DMS153 (cell line): ENCODE data around the gene GPRC6A.
"Not testable (repeated sequence)": the region's sequence is repeated elsewhere in the genome, so short reads cannot be mapped to it uniquely, and the experiment has no call there.

ENCODE experiments used
- DNase-seq: peaks from one replicate; lab custom pipeline; 2025; lab: John Stamatoyannopoulos, UW

The GPRC6A gene, protein sequence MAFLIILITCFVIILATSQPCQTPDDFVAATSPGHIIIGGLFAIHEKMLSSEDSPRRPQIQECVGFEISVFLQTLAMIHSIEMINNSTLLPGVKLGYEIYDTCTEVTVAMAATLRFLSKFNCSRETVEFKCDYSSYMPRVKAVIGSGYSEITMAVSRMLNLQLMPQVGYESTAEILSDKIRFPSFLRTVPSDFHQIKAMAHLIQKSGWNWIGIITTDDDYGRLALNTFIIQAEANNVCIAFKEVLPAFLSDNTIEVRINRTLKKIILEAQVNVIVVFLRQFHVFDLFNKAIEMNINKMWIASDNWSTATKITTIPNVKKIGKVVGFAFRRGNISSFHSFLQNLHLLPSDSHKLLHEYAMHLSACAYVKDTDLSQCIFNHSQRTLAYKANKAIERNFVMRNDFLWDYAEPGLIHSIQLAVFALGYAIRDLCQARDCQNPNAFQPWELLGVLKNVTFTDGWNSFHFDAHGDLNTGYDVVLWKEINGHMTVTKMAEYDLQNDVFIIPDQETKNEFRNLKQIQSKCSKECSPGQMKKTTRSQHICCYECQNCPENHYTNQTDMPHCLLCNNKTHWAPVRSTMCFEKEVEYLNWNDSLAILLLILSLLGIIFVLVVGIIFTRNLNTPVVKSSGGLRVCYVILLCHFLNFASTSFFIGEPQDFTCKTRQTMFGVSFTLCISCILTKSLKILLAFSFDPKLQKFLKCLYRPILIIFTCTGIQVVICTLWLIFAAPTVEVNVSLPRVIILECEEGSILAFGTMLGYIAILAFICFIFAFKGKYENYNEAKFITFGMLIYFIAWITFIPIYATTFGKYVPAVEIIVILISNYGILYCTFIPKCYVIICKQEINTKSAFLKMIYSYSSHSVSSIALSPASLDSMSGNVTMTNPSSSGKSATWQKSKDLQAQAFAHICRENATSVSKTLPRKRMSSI

DNA sequence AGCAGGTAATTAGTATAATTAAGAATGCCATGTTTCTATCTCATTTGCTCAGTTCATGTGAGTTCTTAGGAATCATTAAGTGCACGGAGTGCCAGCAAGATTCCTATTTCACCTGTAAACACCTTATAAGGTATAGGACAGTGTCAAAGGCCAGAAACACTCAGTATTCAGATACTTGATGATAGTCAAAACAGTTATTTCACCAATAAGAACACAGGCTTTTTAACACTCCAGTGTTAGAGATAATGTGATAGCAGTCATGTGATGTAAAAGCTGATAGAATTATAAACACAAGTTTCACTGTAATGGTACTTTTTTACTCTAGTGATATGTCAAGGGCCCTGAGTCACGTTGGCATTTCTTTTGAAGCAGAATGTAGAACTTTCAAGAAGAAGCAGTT is at the start of gene GPRC6A:
GPRC6A (minus strand) TSS at position 101 of the 400 bp plus-strand sequence; CDS start at position 31, 70 bp downstream.
- no peak for DNase-seq

DNA sequence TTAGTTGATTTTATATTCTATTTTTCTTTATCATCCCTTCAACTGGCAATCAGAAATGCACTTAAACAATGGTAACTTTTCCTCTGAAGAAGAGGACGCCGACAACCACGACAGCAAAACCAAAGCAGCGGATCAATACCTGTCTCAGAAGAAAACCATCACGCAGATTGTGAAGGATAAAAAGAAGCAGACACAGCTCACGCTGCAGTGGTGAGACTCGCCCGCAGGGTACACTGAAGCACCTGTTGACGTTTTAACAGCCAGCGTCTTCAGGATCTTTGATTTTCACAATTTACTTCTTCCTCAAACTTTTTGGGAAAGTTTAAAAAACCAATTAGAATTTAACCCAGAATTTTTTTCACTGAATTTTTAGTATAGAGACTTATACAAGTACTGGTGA is 48.9 kb upstream of the GPRC6A start:
- no peak for DNase-seq

DNA sequence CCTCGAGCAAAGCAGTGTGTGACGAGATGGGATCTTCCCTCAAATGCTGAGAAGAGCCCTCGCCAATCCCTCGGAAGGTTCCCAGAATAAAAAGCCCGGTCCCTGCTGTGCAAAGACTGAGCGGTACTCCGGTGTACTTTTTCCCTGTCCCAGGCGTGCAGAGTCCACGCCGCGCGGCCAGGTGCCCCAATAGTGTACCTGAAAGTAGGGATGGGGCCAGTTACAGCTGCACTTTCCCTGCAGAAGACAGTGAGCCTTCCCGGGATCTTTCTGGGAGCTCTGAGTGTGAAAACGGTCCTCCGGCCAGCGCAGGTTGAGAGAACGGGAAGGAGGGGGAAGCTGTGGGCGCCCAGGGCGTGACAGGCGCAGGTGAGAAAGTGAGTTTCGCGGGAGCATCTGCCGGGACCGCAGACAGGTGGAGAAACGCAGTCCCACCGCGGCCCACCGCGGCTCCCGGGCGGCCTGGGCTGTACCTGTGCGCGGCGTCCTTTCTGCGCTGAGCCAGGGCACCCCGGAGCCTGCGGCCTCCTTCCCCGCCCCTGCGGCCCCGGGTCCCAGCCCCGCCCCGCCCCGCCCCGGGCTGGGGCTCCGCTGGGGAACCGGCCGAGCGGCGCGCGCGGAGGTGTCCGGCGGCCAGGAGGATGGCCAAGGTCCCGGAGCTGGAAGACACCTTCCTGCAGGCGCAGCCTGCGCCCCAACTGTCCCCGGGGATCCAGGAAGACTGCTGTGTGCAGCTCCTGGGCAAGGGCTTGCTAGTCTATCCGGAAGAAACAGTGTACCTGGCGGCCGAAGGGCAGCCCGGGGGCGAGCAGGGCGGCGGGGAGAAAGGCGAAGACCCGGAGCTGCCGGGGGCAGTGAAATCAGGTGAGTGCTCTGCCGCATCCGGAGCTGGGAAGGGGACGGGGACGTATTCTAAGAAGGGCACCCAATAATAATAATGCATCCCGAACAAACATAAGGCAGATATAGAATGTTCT is 48.0 kb upstream of the GPRC6A start, which contains the start of gene RFX6:
RFX6 (plus strand) TSS at position 608 of the 977 bp plus-strand sequence; CDS start at position 642, 34 bp downstream.
- no peak for DNase-seq

DNA sequence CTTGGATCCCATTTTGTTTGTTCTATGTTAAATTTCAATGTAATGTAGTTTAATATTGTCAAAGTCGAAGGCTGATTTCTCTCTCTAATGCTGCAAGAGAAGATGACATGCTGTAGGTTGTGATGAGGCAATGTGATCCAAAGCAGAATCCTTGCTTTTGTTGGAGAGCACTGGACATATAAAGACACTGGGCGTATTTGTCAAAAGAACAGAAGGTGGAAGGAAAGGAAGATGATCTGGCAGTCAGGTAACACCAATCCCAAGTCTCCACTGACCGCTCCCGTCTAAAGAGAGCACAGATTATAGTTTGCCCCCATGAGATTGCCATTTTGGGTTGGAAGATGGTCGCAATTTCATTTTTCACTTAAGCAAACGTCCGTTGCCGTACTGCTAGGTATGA is 47.2 kb upstream of the GPRC6A start:
- no peak for DNase-seq

DNA sequence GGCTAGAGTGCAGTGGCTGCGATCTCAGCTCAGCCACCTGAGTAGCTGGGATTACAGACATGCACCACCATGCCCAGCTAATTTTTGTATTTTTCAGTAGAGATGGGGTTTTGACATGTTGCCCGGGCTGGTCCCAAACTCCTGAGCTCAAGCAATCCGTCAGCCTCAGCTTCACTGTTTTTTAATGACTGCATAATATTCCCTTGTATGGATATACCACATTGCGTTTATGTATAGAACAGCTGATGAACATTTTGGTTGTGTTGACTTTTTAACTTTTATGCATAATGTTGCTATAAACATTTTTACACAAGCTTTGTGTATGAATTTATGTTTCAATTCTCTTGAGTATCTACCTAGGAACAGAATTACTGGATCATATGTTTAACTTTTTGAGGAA is 43.9 kb upstream of the GPRC6A start:
- no peak for DNase-seq

DNA sequence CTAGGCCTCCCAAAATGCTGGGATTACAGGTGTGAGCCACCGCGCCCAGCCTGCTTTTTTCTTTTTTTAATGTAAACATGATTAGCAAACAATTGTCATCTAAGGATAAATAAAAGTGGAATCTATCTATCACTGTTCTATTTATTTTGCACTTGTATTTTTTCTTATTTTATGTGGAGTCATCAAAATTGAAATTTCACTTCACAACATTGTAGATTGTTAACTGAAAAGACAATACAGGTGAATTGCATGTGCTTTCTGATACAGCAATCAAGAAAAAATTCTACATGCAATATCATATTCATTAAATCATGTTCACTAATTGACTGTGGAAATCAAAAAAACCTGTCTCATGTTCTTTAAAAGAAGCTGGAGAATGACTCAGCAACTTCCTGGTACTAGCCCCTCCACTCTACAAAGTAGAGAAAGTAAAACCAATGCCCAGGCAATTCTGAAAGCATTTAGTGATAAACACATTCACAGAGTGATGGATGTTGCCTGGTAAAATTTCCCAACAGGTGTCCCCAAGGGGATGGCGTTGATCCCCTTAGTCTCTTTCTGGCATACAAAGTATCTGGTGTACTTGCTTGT is 37.5 kb upstream of the GPRC6A start:
- no peak for DNase-seq

DNA sequence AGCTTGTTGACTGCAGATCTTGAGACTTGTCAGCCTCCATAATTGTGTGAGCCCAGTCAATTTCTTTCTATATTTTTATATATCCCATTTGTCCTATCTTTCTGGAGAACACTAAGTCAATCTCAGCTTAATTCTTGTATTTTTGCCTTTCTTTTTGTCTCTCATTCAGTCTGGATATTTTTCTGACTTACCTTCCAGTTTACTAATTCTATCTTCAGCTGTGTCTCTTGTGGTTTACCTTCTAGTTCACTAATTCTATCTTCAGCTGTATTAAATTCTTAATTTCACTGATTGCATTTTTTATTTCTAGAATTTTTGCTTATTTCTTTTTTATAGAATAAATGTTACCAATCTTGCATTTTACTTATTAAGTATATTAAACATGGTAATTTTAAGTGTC is 30.4 kb upstream of the GPRC6A start:
- DNase-seq: no peak

DNA sequence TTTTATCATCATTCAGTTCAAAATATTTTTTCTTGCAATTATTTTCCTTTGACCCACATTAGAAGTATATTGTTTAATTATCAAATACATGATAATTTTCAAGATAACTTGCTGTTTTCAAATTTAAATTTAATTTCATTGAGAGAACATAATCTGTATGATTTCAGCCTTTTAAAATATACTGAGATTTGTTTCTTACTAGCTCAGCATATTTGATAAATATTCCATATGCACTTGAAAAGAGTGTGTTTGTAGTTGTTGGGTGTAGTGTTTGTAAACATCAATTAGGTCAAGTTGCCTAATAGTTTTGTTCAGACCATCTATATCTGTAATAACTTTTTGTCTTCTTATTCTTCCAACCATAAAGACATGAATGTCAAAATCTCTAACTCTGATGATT is 29.2 kb upstream of the GPRC6A start:
- DNase-seq: no peak

DNA sequence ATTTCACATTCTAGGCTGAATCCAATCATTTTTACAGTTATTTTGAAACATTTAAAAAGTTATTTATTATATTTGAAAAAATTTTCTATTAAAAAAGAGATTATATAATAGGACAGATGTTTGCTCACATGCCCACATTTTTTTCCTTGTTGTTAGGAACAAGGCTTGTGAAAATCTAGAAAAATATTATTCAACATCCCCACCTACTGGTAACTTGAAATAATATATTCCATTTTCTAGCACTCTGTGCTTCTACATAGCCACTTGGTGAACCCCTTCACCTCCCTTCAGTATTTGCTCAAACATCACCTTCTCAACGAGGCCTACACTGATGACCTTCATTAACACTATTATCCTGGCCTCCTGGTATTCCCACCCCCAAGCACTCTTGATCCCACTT is 18.3 kb upstream of the GPRC6A start:
- DNase-seq: no peak

DNA sequence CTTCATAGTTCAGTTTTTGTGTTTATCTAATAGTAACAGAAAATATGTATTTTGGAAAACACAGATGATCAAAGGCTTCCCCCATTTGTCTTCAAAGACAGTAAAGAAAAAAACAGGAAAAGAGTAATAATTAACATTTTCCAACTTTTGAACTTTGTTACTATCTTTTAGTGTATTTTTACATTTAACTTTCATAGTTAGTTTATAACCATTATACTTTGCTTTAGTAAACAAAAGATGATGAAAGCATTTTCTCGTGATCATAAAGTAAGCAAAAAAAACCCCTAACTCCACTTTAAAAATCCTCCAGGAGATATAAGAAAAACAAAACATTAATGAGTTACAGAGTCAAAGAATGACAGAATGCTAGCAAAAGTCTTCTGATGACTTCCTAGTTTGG is 13.6 kb upstream of the GPRC6A start:
- DNase-seq: no peak

DNA sequence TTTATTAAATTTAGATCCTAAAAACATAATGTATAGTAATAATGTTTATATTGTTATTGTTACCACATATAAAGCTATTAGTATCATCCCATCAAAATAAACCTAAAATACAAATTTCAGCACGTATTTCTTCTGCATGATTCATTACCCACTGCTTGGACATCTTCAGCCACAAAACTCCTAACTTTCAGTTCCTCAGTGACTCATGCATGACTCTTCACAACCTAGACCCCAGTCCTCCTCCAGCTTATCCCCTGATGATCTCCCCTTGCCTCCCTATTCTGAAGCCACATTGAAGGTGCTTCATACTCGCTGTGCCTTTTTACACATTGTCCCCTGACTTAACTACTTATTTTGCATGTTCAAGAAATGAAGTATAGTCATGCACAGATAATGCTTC is 11.2 kb upstream of the GPRC6A start:
- no peak for DNase-seq

DNA sequence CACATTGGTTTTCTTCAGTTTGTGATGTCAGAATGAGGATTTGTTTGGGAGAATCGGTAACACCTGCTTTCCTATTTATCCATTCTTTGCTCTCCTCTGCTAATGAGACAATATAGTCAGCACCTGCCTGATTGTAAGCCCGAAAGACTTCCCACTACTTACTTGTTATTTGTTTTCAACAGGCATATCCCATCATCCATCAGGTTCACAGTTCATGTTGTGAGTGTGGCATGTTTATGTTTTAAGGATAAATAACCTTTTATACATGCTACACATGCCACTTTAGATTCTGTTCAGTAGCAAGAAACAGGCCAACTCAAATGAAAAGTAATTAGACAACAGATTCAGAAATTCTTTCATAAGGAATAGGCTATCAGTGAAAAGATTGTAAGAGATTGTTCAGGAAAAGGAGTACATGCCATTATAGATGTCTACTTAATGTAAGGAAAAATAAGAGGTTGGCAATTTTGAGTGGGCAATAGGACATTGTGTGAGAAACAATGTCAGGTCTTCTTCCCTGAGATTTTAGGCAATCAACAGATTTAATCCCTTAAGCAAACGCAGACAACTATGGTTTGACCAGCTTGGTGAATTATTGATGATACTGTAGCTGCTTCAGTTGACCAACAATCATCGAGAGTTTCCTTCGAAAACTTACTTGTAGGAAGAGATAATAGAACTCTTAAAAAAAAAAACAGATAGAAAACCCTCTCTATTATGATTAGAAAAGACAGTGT is 7.9 kb upstream of the GPRC6A start:
- no peak for DNase-seq

DNA sequence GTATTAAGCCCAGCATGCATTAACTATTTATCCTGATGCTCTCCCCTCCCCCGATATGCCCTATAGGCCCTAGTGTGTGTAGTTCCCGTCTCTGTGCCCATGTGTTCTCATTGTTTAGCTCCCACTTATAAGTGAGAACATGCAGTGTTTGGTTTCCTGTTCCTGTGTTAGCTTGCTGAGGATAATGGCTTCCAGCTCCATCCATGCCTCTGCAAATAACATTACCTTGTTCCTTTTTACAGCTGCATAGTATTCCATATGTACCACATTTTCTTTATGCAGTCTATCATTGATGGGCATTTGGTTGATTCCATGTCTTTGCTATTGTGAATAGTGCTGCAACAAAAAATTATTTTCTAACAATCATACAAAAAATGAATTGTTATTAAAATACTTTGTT is 5.6 kb upstream of the GPRC6A start:
- DNase-seq: not testable (repeated sequence)

DNA sequence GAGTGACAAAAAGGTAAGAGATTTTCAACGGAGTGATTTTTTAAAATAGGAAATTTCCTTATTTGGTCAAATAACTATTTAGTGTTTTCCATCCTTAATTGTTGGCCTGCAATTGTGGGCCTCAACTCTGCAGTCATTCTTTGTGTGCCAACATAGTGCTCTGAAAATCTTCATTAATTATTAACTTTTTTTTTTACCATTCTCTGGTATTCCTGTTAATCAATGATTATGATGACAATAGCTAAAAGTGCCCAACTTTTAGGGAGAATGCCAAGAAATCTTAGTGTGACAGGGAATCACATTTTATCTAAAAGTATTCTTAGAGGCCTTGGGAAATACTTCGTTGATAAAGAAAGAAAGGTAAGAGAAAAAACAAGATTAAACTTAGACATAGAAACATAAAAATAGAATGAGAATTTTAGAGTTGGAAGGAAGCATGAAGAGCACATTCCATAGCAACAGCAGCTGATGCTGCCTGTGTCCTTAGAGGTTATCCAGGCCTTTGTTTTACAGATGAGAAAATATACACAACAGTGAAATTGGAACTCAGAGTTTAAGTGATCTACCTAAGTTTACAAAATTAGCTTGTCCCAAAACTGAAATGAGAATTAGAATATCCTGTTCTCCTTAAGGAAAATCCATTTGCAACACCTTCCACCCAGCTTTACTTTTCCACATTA is 1.2 kb downstream of the GPRC6A start:
- DNase-seq: no peak

DNA sequence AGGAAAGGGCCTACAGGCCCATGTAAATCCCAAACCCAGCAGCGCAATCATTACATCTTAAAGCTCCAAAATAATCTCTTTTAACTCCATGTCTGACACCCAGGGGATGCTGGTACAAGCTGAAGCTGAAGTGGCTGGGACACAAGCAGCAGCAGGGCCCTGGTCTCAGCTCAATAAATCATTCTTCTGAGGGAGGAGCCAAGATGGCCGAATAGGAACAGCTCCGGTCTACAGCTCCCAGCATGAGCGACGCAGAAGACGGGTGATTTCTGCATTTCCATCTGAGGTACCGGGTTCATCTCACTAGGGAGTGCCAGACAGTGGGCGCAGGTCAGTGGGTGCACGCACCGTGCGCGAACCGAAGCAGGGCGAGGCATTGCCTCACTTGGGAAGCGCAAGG is 12.5 kb downstream of the GPRC6A start:
- DNase-seq: not testable (repeated sequence)

DNA sequence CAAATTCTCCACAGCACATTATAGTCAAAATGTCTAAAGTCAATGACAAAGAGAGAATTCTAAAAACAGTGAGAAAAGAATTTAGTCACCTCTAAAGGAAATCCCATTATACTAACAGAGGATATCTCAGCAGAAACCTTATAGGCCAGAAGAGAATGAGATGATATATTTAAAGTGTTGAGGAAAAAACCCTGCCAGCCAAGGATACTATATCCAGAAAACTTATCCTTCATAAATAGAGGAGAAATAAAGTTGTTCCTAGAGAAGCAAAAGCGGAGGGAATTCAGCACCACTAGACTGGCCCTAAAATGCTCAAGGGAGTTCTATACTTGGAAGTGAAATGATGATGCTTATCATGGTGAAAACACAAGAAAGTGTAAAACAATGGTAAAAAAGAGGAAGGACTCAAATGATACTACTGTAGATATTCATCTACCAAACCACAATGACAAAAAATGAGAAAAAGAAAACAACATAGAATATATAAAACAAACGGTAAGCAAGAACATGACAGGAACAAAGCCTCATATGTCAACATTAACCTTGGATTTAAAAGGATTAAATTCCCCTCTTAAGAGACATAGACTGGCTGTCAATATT is 16.7 kb downstream of the GPRC6A start:
- no peak for DNase-seq

DNA sequence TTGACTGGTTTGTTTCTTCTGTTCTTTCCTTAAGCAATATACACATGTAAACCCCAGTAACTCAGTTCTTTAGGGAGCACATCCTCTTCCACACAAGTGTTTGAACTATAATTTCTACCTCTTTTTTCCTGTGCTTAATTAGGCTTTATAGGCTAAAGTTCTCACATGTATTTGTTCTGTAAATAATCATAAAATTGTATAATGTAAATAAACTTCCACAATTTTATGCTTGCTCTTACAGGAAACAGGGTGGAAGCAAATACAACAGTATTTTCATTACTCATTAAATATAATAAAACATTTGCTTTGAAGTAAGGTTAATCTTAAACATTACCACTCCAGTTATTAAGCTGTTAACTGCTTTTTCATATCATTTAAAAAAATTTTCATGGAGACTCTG is 26.9 kb downstream of the GPRC6A start:
- no peak for DNase-seq

DNA sequence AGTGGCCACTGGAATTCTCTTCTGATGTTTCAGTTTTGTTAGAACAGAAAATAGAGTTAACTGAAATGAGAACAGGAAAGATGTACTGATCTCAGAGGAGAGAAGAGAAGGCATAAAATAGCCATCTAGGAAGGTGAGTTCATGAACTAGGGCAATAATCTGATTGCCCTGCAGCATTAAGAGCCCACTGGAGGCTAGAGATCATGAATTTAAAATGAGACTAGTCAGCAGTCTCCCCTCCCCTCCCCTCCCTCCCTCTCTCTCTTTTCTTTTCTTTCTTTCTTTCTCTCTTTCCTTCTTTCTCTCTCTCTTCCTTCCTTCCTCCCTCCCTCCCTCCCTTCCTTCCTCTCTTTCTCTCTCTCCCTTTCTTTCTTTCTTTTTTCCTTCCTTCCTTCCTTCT is 28.9 kb downstream of the GPRC6A start:
- no peak for DNase-seq

DNA sequence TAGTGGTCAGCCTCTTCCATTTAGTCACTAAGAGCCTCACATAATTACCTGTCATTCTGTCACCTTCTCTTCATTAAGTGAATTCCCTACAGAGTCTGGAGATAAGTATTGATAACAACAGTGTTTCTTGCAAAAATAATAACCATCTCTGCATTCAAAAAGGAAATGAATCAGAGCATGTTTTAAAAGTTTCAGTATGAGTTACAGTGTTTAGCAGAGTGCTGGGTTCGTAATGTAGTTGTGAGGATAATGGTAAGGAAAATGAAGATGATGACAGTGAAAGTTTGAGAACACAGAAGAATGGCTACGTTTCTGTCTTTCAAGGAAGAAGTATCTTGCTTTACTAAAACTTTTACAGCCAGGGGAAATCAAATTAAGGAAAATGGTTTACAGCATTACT is 31.3 kb downstream of the GPRC6A start:
- no peak for DNase-seq

DNA sequence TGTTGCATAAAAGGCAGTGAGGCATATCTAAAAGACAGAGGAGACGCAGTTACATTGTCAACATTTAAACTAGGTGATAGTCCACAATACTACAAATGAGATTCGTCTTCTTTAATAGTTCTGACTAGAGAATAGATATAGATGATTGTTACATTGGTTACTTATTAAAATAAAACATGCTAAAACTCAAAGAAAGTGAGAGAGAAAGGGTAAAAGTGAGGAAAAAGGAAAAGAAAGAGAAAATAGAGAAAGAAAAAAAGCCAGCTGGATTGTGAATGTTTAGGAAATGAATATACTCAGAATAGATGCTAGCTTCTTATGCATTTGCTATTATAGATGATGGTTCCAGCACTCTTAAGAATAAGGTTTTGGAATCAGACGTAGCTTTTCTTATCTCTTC is 35.7 kb downstream of the GPRC6A start:
- no peak for DNase-seq
